Loucy (cell line): ENCODE results near the gene VMP1.

Source experiments
- H2AFZ ChIP-seq: fragments of 200-600 bp; sonication (generic); 2 replicates; pipeline ENCODE4 v1.6.0; 2016; ENCODE audit warnings: antibody characterized with exemption, mild to moderate bottlenecking, low read length, moderate library complexity
- H3F3A ChIP-seq: fragments of 200-600 bp; 2 replicates; pipeline ENCODE4 v1.6.0; 2016; ENCODE audit warnings: antibody characterized with exemption, low read depth, mild to moderate bottlenecking
- H3K27me3 ChIP-seq: fragments of 200-600 bp; sonication (generic); 2 replicates; pipeline ENCODE4 v1.6.1; 2014; ENCODE audit warnings: low read length, mild to moderate bottlenecking; ENCODE audit not compliant: insufficient read depth, poor library complexity, severe bottlenecking
- H3K36me3 ChIP-seq: fragments of 200-600 bp; sonication (generic); 2 replicates; pipeline ENCODE4 v1.6.1; 2016; ENCODE audit warnings: low read length; ENCODE audit not compliant: insufficient read depth
- H3K4me1 ChIP-seq: fragments of 200-600 bp; sonication (generic); 2 replicates; pipeline ENCODE4 v1.5.1; 2014; ENCODE audit warnings: low read length, mild to moderate bottlenecking; ENCODE audit not compliant: insufficient read depth, poor library complexity, severe bottlenecking
- H3K4me2 ChIP-seq: fragments of 200-600 bp; sonication (generic); 2 replicates; pipeline ENCODE4 v1.6.0; 2014; ENCODE audit warnings: antibody characterized with exemption, low read length, low read depth, mild to moderate bottlenecking; ENCODE audit not compliant: poor library complexity, severe bottlenecking
- H3K4me3 ChIP-seq: fragments of 200-600 bp; sonication (generic); 2 replicates; pipeline ENCODE4 v1.5.1; 2014; ENCODE audit warnings: low read length, mild to moderate bottlenecking, mixed read lengths; ENCODE audit not compliant: poor library complexity, severe bottlenecking
- H3K79me2 ChIP-seq: fragments of 200-600 bp; sonication (generic); 2 replicates; pipeline ENCODE4 v1.6.1; 2014; ENCODE audit warnings: low read length; ENCODE audit not compliant: insufficient read depth
- H3K9ac ChIP-seq: fragments of 200-600 bp; sonication (generic); 2 replicates; pipeline ENCODE4 v1.6.0; 2014; ENCODE audit warnings: mild to moderate bottlenecking, low read depth, low read length, moderate library complexity; ENCODE audit not compliant: poor library complexity, severe bottlenecking
- H3K9me2 ChIP-seq: fragments of 200-600 bp; sonication (generic); replicated peaks from 2 replicates; pipeline ENCODE4 v1.6.1; 2016; ENCODE audit warnings: low read depth, low read length, mixed read lengths
- H3K9me3 ChIP-seq: fragments of 200-600 bp; sonication (generic); 2 replicates; pipeline ENCODE4 v1.6.1; 2014; ENCODE audit warnings: mild to moderate bottlenecking, antibody characterized with exemption, low read length, low read depth; ENCODE audit not compliant: insufficient read depth
- H4K20me1 ChIP-seq: fragments of 200-600 bp; sonication (generic); 2 replicates; pipeline ENCODE4 v1.6.0; 2014; ENCODE audit warnings: antibody characterized with exemption, low read length, mild to moderate bottlenecking; ENCODE audit not compliant: insufficient read depth, poor library complexity, severe bottlenecking
- CTCF ChIP-seq: fragments of 200-600 bp; sonication (generic); conservative IDR thresholded peaks from 2 replicates; pipeline ENCODE4 v1.5.1; 2014; ENCODE audit warnings: mild to moderate bottlenecking, antibody characterized with exemption, low read length
- EZH2phosphoT487 ChIP-seq: fragments of 200-600 bp; IDR thresholded peaks from 2 replicates; pipeline ENCODE4 v1.6.1; 2018; ENCODE audit warnings: antibody characterized with exemption, mild to moderate bottlenecking, moderate library complexity, borderline replicate concordance

VMP1 gene

GRCh38 chr17:59856859-59857794 is 149.7 kb downstream of the VMP1 start:
- Histone ChIP-seq H3K27me3 (no peaks in the 10 kb centered on the region), H3K4me1 (peaks cover 5% of the 10 kb centered on the region), H3K79me2 (no peaks in the 10 kb centered on the region), H3K9me3 (no peaks in the 10 kb centered on the region), H3F3A (no peaks in the 10 kb centered on the region), H3K36me3 (no peaks in the 10 kb centered on the region), H3K9me2 (no peaks in the 10 kb centered on the region), H4K20me1 (no peaks in the 10 kb centered on the region), H2AFZ (no peak overlapping the region), H3K4me3 (no peak overlapping the region), H3K9ac (no peak overlapping the region), H3K4me2 (no peak overlapping the region)
- TF ChIP-seq CTCF, result no peak
- no peak for TF ChIP-seq EZH2phosphoT487

- H3K4me3 ChIP-seq, result no peak overlapping the region
- TF ChIP-seq CTCF (no peak), EZH2phosphoT487 (no peak)
- H3K9me2 ChIP-seq, result no peaks in the 10 kb centered on the region
- peaks cover 1% of the 10 kb centered on the region for H3K4me1 ChIP-seq
- no peaks in the 10 kb centered on the region for H3K36me3 ChIP-seq
- no peak overlapping the region for H3K9ac ChIP-seq
- no peak overlapping the region for H3K4me2 ChIP-seq
- no peak overlapping the region for H2AFZ ChIP-seq
- H3K27me3 ChIP-seq, result no peaks in the 10 kb centered on the region
- no peaks in the 10 kb centered on the region for H3K79me2 ChIP-seq
- no peaks in the 10 kb centered on the region for H3F3A ChIP-seq
- no peaks in the 10 kb centered on the region for H4K20me1 ChIP-seq
- no peaks in the 10 kb centered on the region for H3K9me3 ChIP-seq
Observed at GRCh38 chr17:59858167-59858816, 150.8 kb downstream of the VMP1 start.

- Histone ChIP-seq H3K36me3 (no peaks in the 10 kb centered on the region), H3K9me3 (no peaks in the 10 kb centered on the region), H3K4me2 (no peak overlapping the region), H2AFZ (no peak overlapping the region), H3K9me2 (no peaks in the 10 kb centered on the region), H3K4me3 (no peak overlapping the region), H3K27me3 (no peaks in the 10 kb centered on the region), H3K79me2 (no peaks in the 10 kb centered on the region), H3F3A (no peaks in the 10 kb centered on the region), H3K4me1 (no peaks in the 10 kb centered on the region), H3K9ac (no peak overlapping the region), H4K20me1 (no peaks in the 10 kb centered on the region)
- TF ChIP-seq CTCF, result no peak
- TF ChIP-seq EZH2phosphoT487, result no peak
Observed at GRCh38 chr17:59858932-59859331, 151.5 kb downstream of the VMP1 start.
